ENCODE measurements around the gene FBXL16.

Gene FBXL16

GRCh38 chr16:716768-717325, 11.2 kb upstream of the FBXL16 start:
- TF ChIP-seq CTCF (IDR thresholded peaks at IDR 0.05; ENCODE audit: low read depth, low read length) = no peak
- H3K9me3 ChIP-seq = no peaks in the 10 kb centered on the region
- peak overlapping the region; percentile 60 for H3K4me3 ChIP-seq (ENCODE audit: low read depth, low read length)
- DNase-seq = no peak
- peaks cover 9% of the 10 kb centered on the region for H3K36me3 ChIP-seq
- H3K27me3 ChIP-seq = no peaks in the 10 kb centered on the region
- peaks cover 21% of the 10 kb centered on the region for H3K4me1 ChIP-seq

- DNase-seq = peak; percentile 70
- Histone ChIP-seq H3K9me3 (no peaks in the 10 kb centered on the region), H3K27me3 (no peaks in the 10 kb centered on the region), H3K4me3 (ENCODE audit: low read depth, low read length) (peak overlapping the region; percentile 60), H3K4me1 (peaks cover 22% of the 10 kb centered on the region), H3K36me3 (peaks cover 5% of the 10 kb centered on the region)
- TF ChIP-seq CTCF (IDR thresholded peaks at IDR 0.05; ENCODE audit: low read depth, low read length) = no peak
These were observed 10.6 kb upstream of the FBXL16 start for GRCh38 chr16:716200-716568.

GRCh38 chr16:715477-716199, 10.0 kb upstream of the FBXL16 start:
- Histone ChIP-seq H3K4me3 (ENCODE audit: low read depth, low read length) (peak overlapping the region; percentile 61), H3K36me3 (peaks cover 5% of the 10 kb centered on the region), H3K9me3 (no peaks in the 10 kb centered on the region), H3K27me3 (no peaks in the 10 kb centered on the region), H3K4me1 (peaks cover 27% of the 10 kb centered on the region)
- peak; percentile 79 for DNase-seq
- TF ChIP-seq CTCF (IDR thresholded peaks at IDR 0.05; ENCODE audit: low read depth, low read length) = peak; percentile 22; the same call in 1 of the 2 replicates

GRCh38 chr16:714558-715476, 9.2 kb upstream of the FBXL16 start, which contains the start of gene METRN:
Gene METRN, plus strand, starts transcription at chr16:715118. Its CDS starts 172 bp downstream, at chr16:715290.
- H3K27me3 ChIP-seq = no peaks in the 10 kb centered on the region
- H3K4me3 ChIP-seq (ENCODE audit: low read depth, low read length) = peak within 1 kb of the TSS; percentile 61
- H3K36me3 ChIP-seq = peaks cover 5% of the 10 kb centered on the region
- peaks cover 36% of the 10 kb centered on the region for H3K4me1 ChIP-seq
- DNase-seq = peak; percentile 96
- no peak for TF ChIP-seq CTCF (IDR thresholded peaks at IDR 0.05; ENCODE audit: low read depth, low read length)
- no peaks in the 10 kb centered on the region for H3K9me3 ChIP-seq

- Histone ChIP-seq H3K4me1 (peaks cover 38% of the 10 kb centered on the region), H3K27me3 (no peaks in the 10 kb centered on the region), H3K9me3 (no peaks in the 10 kb centered on the region)
These were observed 8.5 kb upstream of the FBXL16 start for GRCh38 chr16:714079-714478.

More at GRCh38 chr16:714079-714478, 8.5 kb upstream of the FBXL16 start:
- TF ChIP-seq CTCF (IDR thresholded peaks at IDR 0.05; ENCODE audit: low read depth, low read length) = no peak
- DNase-seq = no peak
- H3K36me3 ChIP-seq = peaks cover 5% of the 10 kb centered on the region
- no peak overlapping the region for H3K4me3 ChIP-seq (ENCODE audit: low read depth, low read length)

All from BE2C (cell line).